ENCODE results near the gene ASPSCR1.

DNA sequence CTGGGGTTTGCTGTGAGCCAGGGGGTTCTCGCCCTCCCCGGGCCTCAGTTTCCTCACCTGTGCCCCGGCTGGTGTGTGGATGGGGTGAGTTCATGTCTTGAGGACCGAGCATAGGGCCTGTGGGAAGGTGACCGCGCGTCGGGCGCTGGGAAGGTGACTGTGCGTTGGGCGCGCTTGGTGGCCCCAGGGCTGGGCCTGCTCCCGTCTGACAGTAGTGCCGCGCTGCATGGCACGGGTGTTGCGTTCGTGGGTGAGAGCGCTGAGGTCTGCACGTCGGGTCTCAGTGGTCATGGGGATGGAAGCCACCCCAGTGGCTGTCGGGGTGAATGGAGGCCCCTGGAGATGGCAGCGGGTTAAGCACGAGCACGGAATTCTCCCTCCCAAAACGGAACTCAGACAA is 9.2 kb downstream of the ASPSCR1 start:
- TF ChIP-seq, protein P1, sequence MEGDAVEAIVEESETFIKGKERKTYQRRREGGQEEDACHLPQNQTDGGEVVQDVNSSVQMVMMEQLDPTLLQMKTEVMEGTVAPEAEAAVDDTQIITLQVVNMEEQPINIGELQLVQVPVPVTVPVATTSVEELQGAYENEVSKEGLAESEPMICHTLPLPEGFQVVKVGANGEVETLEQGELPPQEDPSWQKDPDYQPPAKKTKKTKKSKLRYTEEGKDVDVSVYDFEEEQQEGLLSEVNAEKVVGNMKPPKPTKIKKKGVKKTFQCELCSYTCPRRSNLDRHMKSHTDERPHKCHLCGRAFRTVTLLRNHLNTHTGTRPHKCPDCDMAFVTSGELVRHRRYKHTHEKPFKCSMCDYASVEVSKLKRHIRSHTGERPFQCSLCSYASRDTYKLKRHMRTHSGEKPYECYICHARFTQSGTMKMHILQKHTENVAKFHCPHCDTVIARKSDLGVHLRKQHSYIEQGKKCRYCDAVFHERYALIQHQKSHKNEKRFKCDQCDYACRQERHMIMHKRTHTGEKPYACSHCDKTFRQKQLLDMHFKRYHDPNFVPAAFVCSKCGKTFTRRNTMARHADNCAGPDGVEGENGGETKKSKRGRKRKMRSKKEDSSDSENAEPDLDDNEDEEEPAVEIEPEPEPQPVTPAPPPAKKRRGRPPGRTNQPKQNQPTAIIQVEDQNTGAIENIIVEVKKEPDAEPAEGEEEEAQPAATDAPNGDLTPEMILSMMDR (conservative IDR thresholded peaks at IDR 0.05 in 1 of 2, IDR thresholded peaks at IDR 0.05 in 1 of 2; ENCODE audit: low read depth in 1 of 2, low read length in 2 of 2): no peak
- TF ChIP-seq EZH2 (IDR thresholded peaks at IDR 0.05; ENCODE audit: low read length, missing control alignments): no peak
